GM10266 (cell line): ENCODE data around the gene NR1I3.

Experiments used
- DNase-seq: peaks from one replicate; pipeline ENCODE4 v3.0.0; 2012; ENCODE audit errors: extremely low spot score
- TF ChIP-seq, protein P1 (sequence below): IDR thresholded peaks from 2 replicates; pipeline ENCODE4 v1.5.1; 2012; ENCODE audit warnings: mild to moderate bottlenecking, low read depth; ENCODE audit not compliant: control insufficient read depth, insufficient read depth; ENCODE audit errors: missing control alignments

Gene NR1I3

GRCh38 chr1:161201836-161202712 is 35.9 kb downstream of the NR1I3 start, which contains the start of gene NDUFS2:
NDUFS2 (plus strand) TSS chr1:161202367; CDS start chr1:161202386, 19 bp downstream.
- DNase-seq = peak; percentile 92
- TF ChIP-seq, protein P1, sequence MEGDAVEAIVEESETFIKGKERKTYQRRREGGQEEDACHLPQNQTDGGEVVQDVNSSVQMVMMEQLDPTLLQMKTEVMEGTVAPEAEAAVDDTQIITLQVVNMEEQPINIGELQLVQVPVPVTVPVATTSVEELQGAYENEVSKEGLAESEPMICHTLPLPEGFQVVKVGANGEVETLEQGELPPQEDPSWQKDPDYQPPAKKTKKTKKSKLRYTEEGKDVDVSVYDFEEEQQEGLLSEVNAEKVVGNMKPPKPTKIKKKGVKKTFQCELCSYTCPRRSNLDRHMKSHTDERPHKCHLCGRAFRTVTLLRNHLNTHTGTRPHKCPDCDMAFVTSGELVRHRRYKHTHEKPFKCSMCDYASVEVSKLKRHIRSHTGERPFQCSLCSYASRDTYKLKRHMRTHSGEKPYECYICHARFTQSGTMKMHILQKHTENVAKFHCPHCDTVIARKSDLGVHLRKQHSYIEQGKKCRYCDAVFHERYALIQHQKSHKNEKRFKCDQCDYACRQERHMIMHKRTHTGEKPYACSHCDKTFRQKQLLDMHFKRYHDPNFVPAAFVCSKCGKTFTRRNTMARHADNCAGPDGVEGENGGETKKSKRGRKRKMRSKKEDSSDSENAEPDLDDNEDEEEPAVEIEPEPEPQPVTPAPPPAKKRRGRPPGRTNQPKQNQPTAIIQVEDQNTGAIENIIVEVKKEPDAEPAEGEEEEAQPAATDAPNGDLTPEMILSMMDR = peak; percentile 30

DNA sequence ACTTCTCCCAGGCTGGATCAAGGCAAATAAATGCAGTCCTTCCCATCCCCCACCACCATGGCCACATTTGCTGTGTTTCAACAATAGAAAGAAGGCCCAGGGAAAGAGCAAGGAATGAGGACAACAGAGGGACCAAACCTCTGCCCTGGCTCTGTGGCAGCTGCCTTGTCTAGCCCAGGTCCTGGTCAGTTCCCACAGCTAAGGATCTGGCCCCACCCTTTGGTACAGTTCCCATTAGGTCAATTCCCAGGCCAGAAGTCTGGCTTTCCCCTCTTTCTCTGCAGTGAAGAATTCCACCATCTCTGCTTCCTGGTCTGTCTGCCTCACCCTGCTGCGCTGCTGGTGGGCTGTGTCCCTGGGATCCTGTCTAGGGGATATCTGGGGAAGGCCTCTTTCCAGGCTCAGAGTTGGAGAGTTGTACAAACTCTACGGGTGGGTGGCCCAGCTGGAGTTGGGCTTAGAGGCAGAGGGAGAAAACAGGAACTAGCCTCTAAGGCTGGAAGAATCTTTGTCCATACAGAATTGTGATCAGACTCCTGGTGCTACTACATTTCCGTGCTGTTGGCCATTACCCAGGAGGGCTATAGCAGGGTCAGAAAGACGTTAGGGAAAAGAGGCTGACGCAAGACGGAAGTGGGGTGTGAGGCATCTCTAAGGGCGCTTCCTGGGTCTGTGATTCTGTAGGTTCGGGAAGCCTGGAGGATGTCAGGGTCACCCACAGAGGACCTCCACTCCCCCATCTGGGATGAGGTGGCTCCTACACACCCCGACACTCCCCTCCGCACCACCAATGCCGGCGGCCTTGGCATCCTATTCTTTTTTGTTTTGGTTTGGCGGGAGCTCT is 36.8 kb downstream of the NR1I3 start:
- no peak for DNase-seq
- TF ChIP-seq, protein P1 = no peak

DNA sequence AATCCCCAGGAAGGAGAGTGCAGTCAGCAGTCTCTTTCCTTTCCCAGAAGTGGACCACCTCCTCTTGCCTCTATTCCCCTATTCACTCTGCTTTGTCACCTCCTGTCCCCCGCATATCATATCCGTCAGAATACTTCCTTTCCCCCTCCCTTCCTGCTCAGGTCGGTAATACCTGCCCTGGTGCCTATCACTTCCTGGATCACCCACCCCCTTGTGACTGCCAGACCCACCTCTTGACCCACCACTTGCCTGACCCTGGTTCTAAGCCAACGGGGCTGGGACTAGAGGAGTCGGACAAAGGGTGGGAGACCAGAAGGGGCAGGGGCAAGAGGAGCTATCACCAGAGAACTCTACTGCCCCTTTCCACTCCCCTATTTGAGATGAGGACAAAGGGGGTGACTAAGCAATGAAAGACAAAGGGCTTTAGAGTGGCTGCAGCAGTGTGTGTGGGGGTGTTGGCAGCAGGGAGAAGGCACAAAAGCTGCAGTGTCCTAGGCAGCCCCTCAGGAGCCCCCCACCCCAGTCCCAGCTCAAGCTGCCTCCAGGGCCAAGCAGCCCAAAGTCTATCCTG is 37.5 kb downstream of the NR1I3 start:
- TF ChIP-seq, protein P1 = no peak
- DNase-seq = no peak

GRCh38 chr1:161199506-161200139 is 38.4 kb downstream of the NR1I3 start:
- TF ChIP-seq, protein P1 = no peak
- DNase-seq = no peak

GRCh38 chr1:161198897-161199431 is 39.0 kb downstream of the NR1I3 start, which contains the start of gene ADAMTS4:
ADAMTS4 (minus strand) TSS chr1:161199054; CDS start chr1:161198627, 427 bp downstream.
- TF ChIP-seq, protein P1 = no peak
- no peak for DNase-seq

DNA sequence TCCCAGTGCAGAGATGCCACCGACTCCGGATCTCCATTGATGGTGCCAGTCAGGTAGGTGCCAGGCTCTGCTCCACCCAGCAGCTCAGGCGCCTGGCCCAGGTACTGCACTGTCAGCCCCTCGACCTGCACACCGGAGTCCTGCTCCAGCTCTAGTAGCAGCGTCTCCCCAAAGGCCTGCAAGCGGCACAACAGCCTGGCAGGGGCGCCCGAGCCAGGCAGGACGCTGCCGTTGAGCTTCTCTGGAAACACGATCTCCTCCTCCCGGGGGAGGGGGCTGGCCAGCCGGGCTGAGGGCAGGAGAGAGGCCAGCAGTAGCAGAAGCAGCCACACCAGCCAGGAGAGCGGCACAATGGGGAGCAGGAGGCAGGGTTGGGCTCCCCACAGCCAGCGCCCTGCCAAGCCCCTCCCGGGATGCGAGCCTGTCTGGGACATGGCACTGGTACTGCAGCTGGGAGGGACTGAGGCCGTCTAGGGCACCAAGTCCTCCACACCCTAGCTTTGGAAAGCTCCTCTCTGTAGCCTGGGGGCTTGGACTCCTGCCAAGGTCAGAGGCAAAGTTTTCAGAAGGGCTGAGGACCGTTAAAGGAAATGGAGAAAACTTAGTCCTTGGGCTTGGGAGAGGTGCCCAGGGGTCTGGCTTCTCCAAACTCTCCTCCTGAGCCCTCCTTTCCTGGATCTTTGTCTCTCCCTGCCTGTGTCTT is 39.7 kb downstream of the NR1I3 start:
- no peak for DNase-seq
- TF ChIP-seq, protein P1 = no peak
